Measurements from ENCODE around the gene MMP25. TPM values are rescaled to one million over a fixed set of nuclear protein-coding genes. Genes with fewer than 3 reads are reported as not detected.

The MMP25 gene
- total RNA-seq, 1 donor = not detected

DNA sequence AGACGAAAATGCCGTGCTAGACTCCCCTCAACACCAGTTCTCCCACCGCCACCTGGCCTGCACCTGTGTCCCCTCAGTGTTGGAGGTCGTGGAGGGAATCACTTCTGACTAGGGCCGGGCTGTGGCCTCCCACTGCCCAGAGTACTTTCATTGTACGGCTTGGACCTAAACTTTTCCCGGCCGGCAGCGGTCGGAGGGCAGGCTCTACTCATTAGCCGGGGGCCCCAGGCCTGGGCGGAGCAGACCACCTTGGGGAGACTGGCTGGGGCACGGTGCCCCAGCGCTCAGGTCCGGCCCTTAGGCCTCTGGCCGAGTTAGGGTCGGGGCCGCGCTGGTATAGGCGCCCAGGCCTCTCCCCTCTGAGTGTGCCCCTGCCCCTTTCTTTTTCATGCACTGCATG, 29.0 kb upstream of the MMP25 start:
- no peak for DNase-seq (ENCODE audit: low read depth)
- TF ChIP-seq, protein P1, sequence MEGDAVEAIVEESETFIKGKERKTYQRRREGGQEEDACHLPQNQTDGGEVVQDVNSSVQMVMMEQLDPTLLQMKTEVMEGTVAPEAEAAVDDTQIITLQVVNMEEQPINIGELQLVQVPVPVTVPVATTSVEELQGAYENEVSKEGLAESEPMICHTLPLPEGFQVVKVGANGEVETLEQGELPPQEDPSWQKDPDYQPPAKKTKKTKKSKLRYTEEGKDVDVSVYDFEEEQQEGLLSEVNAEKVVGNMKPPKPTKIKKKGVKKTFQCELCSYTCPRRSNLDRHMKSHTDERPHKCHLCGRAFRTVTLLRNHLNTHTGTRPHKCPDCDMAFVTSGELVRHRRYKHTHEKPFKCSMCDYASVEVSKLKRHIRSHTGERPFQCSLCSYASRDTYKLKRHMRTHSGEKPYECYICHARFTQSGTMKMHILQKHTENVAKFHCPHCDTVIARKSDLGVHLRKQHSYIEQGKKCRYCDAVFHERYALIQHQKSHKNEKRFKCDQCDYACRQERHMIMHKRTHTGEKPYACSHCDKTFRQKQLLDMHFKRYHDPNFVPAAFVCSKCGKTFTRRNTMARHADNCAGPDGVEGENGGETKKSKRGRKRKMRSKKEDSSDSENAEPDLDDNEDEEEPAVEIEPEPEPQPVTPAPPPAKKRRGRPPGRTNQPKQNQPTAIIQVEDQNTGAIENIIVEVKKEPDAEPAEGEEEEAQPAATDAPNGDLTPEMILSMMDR (IDR thresholded peaks at IDR 0.05; ENCODE audit: insufficient read depth, low read length) = no peak
- no peak overlapping the region for H3K4me3 ChIP-seq (ENCODE audit: low read depth, low read length)

DNA sequence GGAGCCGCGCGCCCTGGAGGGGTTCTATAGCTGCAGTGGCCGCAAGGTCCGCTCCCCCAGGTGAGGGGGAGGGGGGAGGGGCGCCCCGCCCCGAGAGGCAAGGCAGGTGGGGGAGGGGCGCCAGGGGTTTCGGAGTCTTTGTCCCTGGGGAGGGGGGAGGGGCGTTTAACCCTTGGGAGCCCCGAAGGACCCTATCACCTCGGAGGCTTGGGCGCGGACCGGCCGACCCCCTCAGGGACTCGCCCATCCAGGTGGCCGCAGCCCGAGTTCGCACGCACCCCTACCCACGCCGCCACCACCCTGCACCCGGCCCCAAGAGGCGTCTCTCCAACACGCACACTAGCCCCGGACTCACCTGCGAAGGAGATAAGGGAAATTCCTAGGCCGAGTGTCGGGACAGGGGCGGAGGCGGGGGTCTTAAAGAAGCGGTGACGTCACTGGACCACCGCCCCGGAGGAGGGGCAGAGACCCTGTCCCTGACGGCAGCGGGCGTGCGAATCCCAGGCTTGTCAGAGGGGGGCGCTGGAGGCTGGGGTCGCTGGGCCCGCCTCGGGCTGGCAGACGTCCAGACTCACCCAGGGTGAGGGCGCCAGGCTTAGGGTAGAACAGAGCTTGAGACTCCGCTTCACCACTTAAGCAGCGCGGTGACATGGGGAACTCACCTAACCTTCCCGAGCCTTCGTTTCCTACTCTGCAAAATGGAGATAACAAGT, 28.4 kb upstream of the MMP25 start, which contains the start of gene CLDN6:
Gene CLDN6, minus strand, starts transcription at position 390 of the 713 bp plus-strand sequence. CDS start 2,162 bp downstream, outside the sequence.
- TF ChIP-seq, protein P1 (IDR thresholded peaks at IDR 0.05; ENCODE audit: insufficient read depth, low read length) = no peak
- H3K4me3 ChIP-seq (ENCODE audit: low read depth, low read length) = no peak within 1 kb of the TSS
- no peak for DNase-seq (ENCODE audit: low read depth)

DNA sequence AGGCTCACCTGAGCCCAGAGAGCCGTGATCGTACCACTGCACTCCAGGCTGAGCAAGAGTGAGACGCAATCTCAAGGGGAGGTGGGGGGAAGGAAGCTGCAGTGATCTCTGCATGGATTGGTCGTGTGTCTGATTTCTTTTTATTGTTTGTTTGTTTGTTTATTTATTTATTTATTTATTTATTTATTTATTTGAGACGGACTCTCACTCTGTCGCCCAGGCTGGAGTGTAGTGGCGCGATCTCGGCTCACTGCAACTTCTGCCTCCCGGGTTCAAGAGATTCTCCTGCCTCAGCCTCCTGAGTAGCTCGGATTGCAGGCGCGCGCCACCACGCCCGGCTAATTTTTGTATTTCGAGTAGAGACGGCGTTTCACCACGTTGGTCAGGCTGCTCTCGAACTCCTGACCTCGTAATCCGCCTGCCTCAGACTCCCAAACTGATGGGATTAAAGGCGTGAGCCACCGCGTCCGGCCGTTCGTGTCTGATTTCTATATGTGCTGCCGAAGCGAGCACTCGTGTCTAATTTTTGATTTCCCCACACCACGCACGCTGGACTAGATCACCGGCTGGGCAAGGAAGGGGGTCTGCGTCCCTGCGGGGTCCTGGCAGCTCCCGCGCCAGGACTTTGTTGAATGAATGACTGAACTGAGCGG, 26.6 kb upstream of the MMP25 start:
- TF ChIP-seq, protein P1 (IDR thresholded peaks at IDR 0.05; ENCODE audit: insufficient read depth, low read length) = no peak
- DNase-seq (ENCODE audit: low read depth) = no peak
- peak overlapping the region; percentile 63 for H3K4me3 ChIP-seq (ENCODE audit: low read depth, low read length)

DNA sequence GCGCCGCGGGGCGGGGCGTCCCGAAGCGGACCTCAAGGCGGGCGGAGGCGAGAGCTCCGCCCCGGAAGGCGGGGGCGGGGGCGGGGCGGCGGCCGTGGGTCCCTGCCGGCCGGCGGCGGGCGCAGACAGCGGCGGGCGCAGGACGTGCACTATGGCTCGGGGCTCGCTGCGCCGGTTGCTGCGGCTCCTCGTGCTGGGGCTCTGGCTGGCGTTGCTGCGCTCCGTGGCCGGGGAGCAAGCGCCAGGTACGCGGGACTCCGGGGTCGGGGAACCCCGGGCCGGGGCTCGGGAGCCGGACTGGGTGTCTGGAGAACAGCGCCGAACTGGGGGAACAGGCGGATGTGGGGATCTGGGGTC, 26.1 kb upstream of the MMP25 start, which contains the start of gene TNFRSF12A:
Gene TNFRSF12A, plus strand, starts transcription at position 122 of the 357 bp plus-strand sequence. Its CDS starts 30 bp downstream, at position 152.
- H3K4me3 ChIP-seq (ENCODE audit: low read depth, low read length) = peak within 1 kb of the TSS; percentile 92
- TF ChIP-seq, protein P1 (IDR thresholded peaks at IDR 0.05; ENCODE audit: insufficient read depth, low read length) = no peak
- DNase-seq (ENCODE audit: low read depth) = peak; percentile 46

DNA sequence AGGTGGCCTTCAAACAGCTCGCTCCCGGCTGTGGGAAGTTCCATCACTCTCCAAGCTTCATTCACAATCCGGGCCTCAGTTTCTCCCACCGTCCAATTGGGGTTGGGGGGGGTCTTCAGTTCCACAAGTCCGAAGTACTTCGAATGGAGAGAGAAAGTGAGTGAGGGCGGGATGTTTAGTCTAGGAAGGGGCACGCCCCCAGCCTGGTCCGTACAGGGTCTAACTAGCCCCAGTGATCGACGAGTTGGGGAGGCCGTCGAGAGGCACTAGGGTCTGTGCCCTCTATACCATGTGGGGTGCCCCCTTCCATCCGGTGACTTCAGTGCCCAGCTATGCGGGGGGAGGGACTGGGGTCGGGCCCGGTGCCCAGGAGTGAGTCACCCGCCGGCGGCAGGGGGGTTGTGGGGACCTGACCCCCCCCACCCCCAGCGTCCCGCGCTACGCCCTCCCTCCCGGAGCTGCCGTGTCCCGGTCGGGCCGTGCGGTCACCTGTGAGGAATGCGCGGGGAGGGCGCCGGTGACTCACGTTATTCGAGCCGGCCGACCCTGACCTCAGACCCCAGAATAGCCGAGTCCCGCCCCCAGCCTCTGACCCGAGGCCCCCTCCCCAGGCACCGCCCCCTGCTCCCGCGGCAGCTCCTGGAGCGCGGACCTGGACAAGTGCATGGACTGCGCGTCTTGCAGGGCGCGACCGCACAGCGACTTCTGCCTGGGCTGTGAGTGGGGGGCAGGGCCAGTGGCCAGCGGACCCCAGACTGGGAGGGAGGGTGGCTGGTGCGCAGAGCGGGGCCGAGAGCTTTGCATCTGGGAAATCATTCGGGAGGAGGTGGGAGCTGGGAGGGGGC, 25.5 kb upstream of the MMP25 start:
- peak overlapping the region; percentile 92 for H3K4me3 ChIP-seq (ENCODE audit: low read depth, low read length)
- TF ChIP-seq, protein P1 (IDR thresholded peaks at IDR 0.05; ENCODE audit: insufficient read depth, low read length) = no peak
- DNase-seq (ENCODE audit: low read depth) = peak; percentile 81

DNA sequence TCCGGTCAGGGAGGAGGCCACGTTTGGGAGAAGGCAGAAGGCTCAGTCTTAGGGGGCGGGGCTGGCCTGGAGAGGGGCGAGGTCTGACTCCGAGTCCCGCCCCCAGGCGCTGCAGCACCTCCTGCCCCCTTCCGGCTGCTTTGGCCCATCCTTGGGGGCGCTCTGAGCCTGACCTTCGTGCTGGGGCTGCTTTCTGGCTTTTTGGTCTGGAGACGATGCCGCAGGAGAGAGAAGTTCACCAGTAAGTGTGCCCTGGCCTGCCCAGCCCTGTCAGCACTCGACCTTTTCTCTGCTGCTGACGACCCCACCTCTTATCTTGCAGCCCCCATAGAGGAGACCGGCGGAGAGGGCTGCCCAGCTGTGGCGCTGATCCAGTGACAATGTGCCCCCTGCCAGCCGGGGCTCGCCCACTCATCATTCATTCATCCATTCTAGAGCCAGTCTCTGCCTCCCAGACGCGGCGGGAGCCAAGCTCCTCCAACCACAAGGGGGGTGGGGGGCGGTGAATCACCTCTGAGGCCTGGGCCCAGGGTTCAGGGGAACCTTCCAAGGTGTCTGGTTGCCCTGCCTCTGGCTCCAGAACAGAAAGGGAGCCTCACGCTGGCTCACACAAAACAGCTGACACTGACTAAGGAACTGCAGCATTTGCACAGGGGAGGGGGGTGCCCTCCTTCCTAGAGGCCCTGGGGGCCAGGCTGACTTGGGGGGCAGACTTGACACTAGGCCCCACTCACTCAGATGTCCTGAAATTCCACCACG, 24.7 kb upstream of the MMP25 start:
- peak overlapping the region; percentile 92 for H3K4me3 ChIP-seq (ENCODE audit: low read depth, low read length)
- peak; percentile 92 for DNase-seq (ENCODE audit: low read depth)
- TF ChIP-seq, protein P1 (IDR thresholded peaks at IDR 0.05; ENCODE audit: insufficient read depth, low read length) = peak; percentile 44
